ENCODE results near the gene JMJD8.

JMJD8 gene

GRCh38 chr16:669666-670065 lies 14.5 kb downstream of the JMJD8 start:
- TF ChIP-seq, protein P1, sequence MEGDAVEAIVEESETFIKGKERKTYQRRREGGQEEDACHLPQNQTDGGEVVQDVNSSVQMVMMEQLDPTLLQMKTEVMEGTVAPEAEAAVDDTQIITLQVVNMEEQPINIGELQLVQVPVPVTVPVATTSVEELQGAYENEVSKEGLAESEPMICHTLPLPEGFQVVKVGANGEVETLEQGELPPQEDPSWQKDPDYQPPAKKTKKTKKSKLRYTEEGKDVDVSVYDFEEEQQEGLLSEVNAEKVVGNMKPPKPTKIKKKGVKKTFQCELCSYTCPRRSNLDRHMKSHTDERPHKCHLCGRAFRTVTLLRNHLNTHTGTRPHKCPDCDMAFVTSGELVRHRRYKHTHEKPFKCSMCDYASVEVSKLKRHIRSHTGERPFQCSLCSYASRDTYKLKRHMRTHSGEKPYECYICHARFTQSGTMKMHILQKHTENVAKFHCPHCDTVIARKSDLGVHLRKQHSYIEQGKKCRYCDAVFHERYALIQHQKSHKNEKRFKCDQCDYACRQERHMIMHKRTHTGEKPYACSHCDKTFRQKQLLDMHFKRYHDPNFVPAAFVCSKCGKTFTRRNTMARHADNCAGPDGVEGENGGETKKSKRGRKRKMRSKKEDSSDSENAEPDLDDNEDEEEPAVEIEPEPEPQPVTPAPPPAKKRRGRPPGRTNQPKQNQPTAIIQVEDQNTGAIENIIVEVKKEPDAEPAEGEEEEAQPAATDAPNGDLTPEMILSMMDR (conservative IDR thresholded peaks at IDR 0.05; ENCODE audit: control insufficient read depth, insufficient read depth, low read depth, low read length), result no peak
- H3K4me3 ChIP-seq (ENCODE audit: control insufficient read depth, low read depth, low read length), result no peak overlapping the region
- DNase-seq (ENCODE audit: low read depth), result no peak

DNA sequence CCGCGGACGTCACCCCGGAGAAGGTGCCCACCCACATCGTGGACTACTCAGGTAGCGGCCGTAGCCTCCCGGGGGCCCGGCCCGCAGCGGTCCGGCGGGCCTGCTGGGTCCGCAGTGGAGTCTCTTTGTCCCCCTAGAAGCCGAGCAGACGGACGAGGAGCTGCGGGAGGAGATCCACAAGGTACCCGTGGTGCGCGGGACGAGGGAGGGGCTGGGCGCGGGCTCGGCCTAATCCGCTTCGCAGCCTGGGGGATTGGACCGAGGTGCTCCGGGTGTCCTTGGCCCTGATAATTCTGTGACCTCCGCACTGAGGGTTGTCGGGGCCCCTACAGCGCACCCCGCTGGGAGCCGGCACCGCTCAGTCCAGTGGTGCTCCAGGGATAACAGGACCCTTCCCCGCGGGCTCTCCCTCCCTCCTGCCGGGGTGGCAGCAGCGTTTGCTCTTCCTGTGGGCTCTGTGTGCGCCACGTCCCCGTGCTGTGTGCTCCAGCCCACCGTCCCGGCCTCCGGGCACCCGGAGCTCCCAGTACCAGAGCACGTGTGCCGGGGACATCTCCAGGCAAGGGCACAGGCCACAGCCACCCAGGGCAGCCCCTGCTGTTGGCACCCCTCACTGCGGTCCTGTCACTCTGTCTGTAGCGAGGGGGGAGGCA lies 15.5 kb downstream of the JMJD8 start:
- peak overlapping the region; percentile 73 for H3K4me3 ChIP-seq (ENCODE audit: control insufficient read depth, low read depth, low read length)
- DNase-seq (ENCODE audit: low read depth), result no peak
- TF ChIP-seq, protein P1 (conservative IDR thresholded peaks at IDR 0.05; ENCODE audit: control insufficient read depth, insufficient read depth, low read depth, low read length), result no peak

- TF ChIP-seq, protein P1 (conservative IDR thresholded peaks at IDR 0.05; ENCODE audit: control insufficient read depth, insufficient read depth, low read depth, low read length), result no peak
- DNase-seq (ENCODE audit: low read depth), result peak; percentile 85
- H3K4me3 ChIP-seq (ENCODE audit: control insufficient read depth, low read depth, low read length), result peak within 1 kb of the TSS; percentile 73
Observed at GRCh38 chr16:667780-668518, 16.2 kb downstream of the JMJD8 start, which contains the start of gene RHOT2. Gene RHOT2, plus strand, starts transcription at chr16:668132. Its CDS starts 68 bp downstream, at chr16:668200.

DNA sequence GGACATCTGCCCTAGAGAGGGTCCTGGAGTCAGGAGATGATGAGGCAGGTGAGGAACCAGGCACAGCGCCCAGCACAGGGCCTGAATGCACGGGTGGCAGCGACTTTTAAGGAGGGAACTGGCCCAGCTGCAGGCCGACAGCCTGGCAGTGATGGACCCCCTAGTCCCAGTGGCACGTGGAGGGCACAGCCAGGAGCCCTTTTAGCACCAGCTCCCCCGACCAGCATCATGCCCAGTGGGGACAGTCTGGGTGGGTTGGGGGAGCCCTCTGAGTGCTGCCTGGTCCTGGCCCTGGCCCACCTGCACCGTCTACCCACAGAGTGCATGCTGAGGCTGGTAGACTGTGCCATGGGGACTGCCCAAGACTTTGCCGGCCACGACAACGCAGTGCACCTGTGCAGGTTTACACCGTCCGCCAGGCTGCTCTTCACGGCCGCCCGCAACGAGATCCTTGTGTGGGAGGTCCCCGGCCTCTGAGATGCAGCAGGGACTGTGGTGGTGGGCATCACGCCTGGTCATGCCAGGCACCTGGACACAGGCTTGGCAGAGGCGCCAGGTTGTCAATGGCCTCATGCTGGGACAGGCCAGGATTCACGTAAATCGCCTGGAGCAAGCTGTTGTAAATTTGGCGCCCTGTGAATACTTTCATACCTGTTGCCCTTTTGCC lies 16.9 kb downstream of the JMJD8 start:
- no peak for DNase-seq (ENCODE audit: low read depth)
- no peak overlapping the region for H3K4me3 ChIP-seq (ENCODE audit: control insufficient read depth, low read depth, low read length)
- TF ChIP-seq, protein P1 (conservative IDR thresholded peaks at IDR 0.05; ENCODE audit: control insufficient read depth, insufficient read depth, low read depth, low read length), result no peak

DNA sequence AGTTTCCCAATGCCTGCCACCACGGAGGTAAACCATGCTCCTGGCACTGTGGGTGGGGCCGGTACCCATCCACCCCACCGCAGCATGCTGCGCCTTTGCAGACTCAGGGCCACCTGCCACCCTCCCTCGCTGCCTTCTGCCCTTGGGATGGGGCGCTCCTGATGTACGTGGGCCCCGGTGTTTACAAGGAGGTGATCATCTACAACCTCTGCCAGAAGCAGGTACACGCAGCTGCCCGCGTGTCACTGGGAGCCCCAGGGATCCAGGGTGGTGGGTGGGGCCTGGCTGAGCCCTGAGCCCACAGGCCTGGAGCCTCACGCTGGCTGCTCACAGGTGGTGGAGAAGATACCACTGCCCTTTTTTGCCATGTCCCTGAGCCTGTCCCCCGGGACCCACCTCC lies 17.6 kb downstream of the JMJD8 start:
- no peak overlapping the region for H3K4me3 ChIP-seq (ENCODE audit: control insufficient read depth, low read depth, low read length)
- DNase-seq (ENCODE audit: low read depth), result no peak
- TF ChIP-seq, protein P1 (conservative IDR thresholded peaks at IDR 0.05; ENCODE audit: control insufficient read depth, insufficient read depth, low read depth, low read length), result no peak

- H3K4me3 ChIP-seq (ENCODE audit: control insufficient read depth, low read depth, low read length), result no peak overlapping the region
- TF ChIP-seq, protein P1 (conservative IDR thresholded peaks at IDR 0.05; ENCODE audit: control insufficient read depth, insufficient read depth, low read depth, low read length), result no peak
- no peak for DNase-seq (ENCODE audit: low read depth)
Observed at GRCh38 chr16:662597-662996, 21.5 kb downstream of the JMJD8 start.
